DND-41 (cell line): Measurements from ENCODE around the gene ARHGAP9.
A peak's percentile ranks its signal among the peaks of the same experiment; 100 is the strongest.

Experiments
- ATAC-seq: fragments of 200-7000 bp; cut with Tn5 transposase; 3 replicates; pipeline ENCODE4 v1.9.1; 2021; ENCODE audit warnings: low read depth; ENCODE audit not compliant: insufficient read depth
- DNase-seq: peaks from one replicate; pipeline ENCODE4 v3.0.0-alpha.2; 2020
- H2AFZ ChIP-seq: 2 replicates; pipeline ENCODE4 v1.6.0; 2012; ENCODE audit warnings: low read depth, low read length
- H3K27ac ChIP-seq: 2 replicates; pipeline ENCODE4 v1.5.1; 2012; ENCODE audit warnings: low read length, inconsistent platforms
- H3K27me3 ChIP-seq: fragments of 200-600 bp; sonication (generic); 2 replicates; pipeline ENCODE4 v1.6.0; 2012; ENCODE audit warnings: low read length, mild to moderate bottlenecking, inconsistent platforms; ENCODE audit not compliant: insufficient read depth, poor library complexity
- H3K36me3 ChIP-seq: 2 replicates; pipeline ENCODE4 v1.5.1; 2012; ENCODE audit warnings: low read length, inconsistent platforms; ENCODE audit not compliant: insufficient read depth
- H3K4me1 ChIP-seq: 2 replicates; pipeline ENCODE4 v1.5.1; 2012; ENCODE audit warnings: mild to moderate bottlenecking, low read length; ENCODE audit not compliant: insufficient read depth
- H3K4me2 ChIP-seq: 2 replicates; pipeline ENCODE4 v1.6.0; 2012; ENCODE audit warnings: mild to moderate bottlenecking, moderate library complexity, low read length, inconsistent platforms; ENCODE audit not compliant: insufficient read depth
- H3K4me3 ChIP-seq, 2 experiments: fragments of 200-600 bp in 1 of 2; shearing (Covaris generic) in 1 of 2; 2 replicates each; pipeline ENCODE4 v1.5.1; 2012 to 2016; ENCODE audit warnings: inconsistent platforms in 2 of 2, low read length in 2 of 2, mild to moderate bottlenecking in 2 of 2, low read depth in 1 of 2, moderate library complexity in 1 of 2
- H3K79me2 ChIP-seq: 2 replicates; pipeline ENCODE4 v1.6.0; 2012; ENCODE audit warnings: low read length, inconsistent platforms; ENCODE audit not compliant: insufficient read depth
- H3K9ac ChIP-seq: 2 replicates; pipeline ENCODE4 v1.6.0; 2012; ENCODE audit warnings: low read depth, mild to moderate bottlenecking, inconsistent platforms, low read length, moderate library complexity
- H3K9me3 ChIP-seq: 2 replicates; pipeline ENCODE4 v1.5.1; 2012; ENCODE audit warnings: low read length, moderate library complexity, mild to moderate bottlenecking, inconsistent platforms; ENCODE audit not compliant: insufficient read depth, severe bottlenecking
- H4K20me1 ChIP-seq: 2 replicates; pipeline ENCODE4 v1.6.0; 2012; ENCODE audit warnings: low read length; ENCODE audit not compliant: insufficient read depth
- CTCF ChIP-seq: IDR thresholded peaks from 2 replicates; pipeline ENCODE4 v1.5.1; 2012; ENCODE audit warnings: borderline replicate concordance, low read length, moderate library complexity, mild to moderate bottlenecking; ENCODE audit not compliant: poor library complexity, severe bottlenecking; ENCODE audit errors: extremely low read depth
- EZH2 ChIP-seq: IDR thresholded peaks from 3 replicates; pipeline ENCODE4 v1.6.1; 2012; ENCODE audit warnings: borderline replicate concordance, low read depth, mild to moderate bottlenecking, moderate library complexity, low read length, inconsistent platforms; ENCODE audit not compliant: severe bottlenecking

Gene ARHGAP9

GRCh38 chr12:57522011-57522886 is 42.6 kb upstream of the ARHGAP9 start, which contains the start of gene MBD6:
Gene MBD6, plus strand, starts transcription at chr12:57522824. Its CDS starts 1,480 bp downstream, at chr12:57524304.
- Histone ChIP-seq H3K4me3 (peak within 1 kb of the TSS; percentile 85 to 86), H2AFZ (peak within 1 kb of the TSS; percentile 66), H4K20me1 (peaks cover 51% of the 10 kb centered on the region), H3K27ac (peak within 1 kb of the TSS; percentile 92), H3K4me1 (peaks cover 76% of the 10 kb centered on the region), H3K9me3 (no peaks in the 10 kb centered on the region), H3K36me3 (peaks cover 67% of the 10 kb centered on the region), H3K79me2 (peaks cover 72% of the 10 kb centered on the region), H3K9ac (peak within 1 kb of the TSS; percentile 60), H3K27me3 (no peaks in the 10 kb centered on the region), H3K4me2 (peak within 1 kb of the TSS; percentile 72)
- ATAC-seq (peak; percentile 27), DNase-seq (peak; percentile 89)
- TF ChIP-seq CTCF = peak; percentile 33
- no peak for TF ChIP-seq EZH2

- Histone ChIP-seq H4K20me1 (peaks cover 57% of the 10 kb centered on the region), H3K4me3 (peak overlapping the region in 1 of 2 experiments; percentile 46; a peak in 1 of 4 replicates), H2AFZ (peak overlapping the region; percentile 28; the same call in 1 of the 2 replicates), H3K4me1 (peaks cover 78% of the 10 kb centered on the region), H3K9ac (peak overlapping the region; percentile 60), H3K79me2 (peaks cover 73% of the 10 kb centered on the region), H3K36me3 (peaks cover 67% of the 10 kb centered on the region), H3K27me3 (no peaks in the 10 kb centered on the region), H3K27ac (peak overlapping the region; percentile 89), H3K9me3 (no peaks in the 10 kb centered on the region), H3K4me2 (peak overlapping the region; percentile 52)
- ATAC-seq (no peak), DNase-seq (peak; percentile 49)
- TF ChIP-seq EZH2 (no peak), CTCF (no peak)
Observed at GRCh38 chr12:57521525-57522010, 41.9 kb upstream of the ARHGAP9 start.

GRCh38 chr12:57520053-57520818 is 40.6 kb upstream of the ARHGAP9 start, which contains the start of gene DDIT3:
Gene DDIT3, minus strand, starts transcription at chr12:57520514. Its CDS starts 3,108 bp downstream, at chr12:57517406.
- ATAC-seq (peak; percentile 73), DNase-seq (peak; percentile 100)
- H3K4me1 ChIP-seq = peaks cover 64% of the 10 kb centered on the region
- peak within 1 kb of the TSS; percentile 46 for H2AFZ ChIP-seq
- peak within 1 kb of the TSS; percentile 99 for H3K27ac ChIP-seq
- no peaks in the 10 kb centered on the region for H3K9me3 ChIP-seq
- peak within 1 kb of the TSS; percentile 97 for H3K9ac ChIP-seq
- no peak for TF ChIP-seq CTCF
- TF ChIP-seq EZH2 = no peak
- H3K79me2 ChIP-seq = peaks cover 67% of the 10 kb centered on the region
- H3K4me3 ChIP-seq = peak within 1 kb of the TSS; percentile 86 to 91
- H3K27me3 ChIP-seq = no peaks in the 10 kb centered on the region
- peaks cover 69% of the 10 kb centered on the region for H3K36me3 ChIP-seq
- peak within 1 kb of the TSS; percentile 68 for H3K4me2 ChIP-seq
- peaks cover 59% of the 10 kb centered on the region for H4K20me1 ChIP-seq
